SU-DHL-6 (cell line): Measurements from ENCODE around the gene REXO4.

Experiments
- H2AFZ ChIP-seq: fragments of 200-600 bp; sonication (generic); 2 replicates; pipeline ENCODE4 v1.6.1; 2014; ENCODE audit warnings: low read depth, mild to moderate bottlenecking, moderate library complexity, mixed read lengths, antibody characterized with exemption, low read length; ENCODE audit not compliant: severe bottlenecking
- H3F3A ChIP-seq: fragments of 200-600 bp; shearing (Covaris generic); 2 replicates; pipeline ENCODE4 v1.6.0; 2016; ENCODE audit warnings: antibody characterized with exemption, mild to moderate bottlenecking; ENCODE audit not compliant: insufficient read depth
- H3K27ac ChIP-seq: fragments of 200-600 bp; sonication (generic); 2 replicates; pipeline ENCODE4 v1.5.1; 2016; ENCODE audit warnings: low read depth, mild to moderate bottlenecking, low read length, moderate library complexity, mixed read lengths
- H3K27me3 ChIP-seq: fragments of 200-600 bp; sonication (generic), shearing (Covaris generic); 2 replicates; pipeline ENCODE4 v1.6.0; 2014; ENCODE audit warnings: mild to moderate bottlenecking, low read length
- H3K36me3 ChIP-seq: fragments of 200-600 bp; sonication (generic); 2 replicates; pipeline ENCODE4 v1.6.1; 2014; ENCODE audit warnings: mild to moderate bottlenecking, low read length, mixed read lengths
- H3K4me2 ChIP-seq: fragments of 300-600, 200-600 bp; shearing (Covaris generic), sonication (generic); 2 replicates; pipeline ENCODE4 v1.6.0; 2014; ENCODE audit warnings: low read length, low read depth, mild to moderate bottlenecking; ENCODE audit not compliant: poor library complexity, severe bottlenecking
- H3K4me3 ChIP-seq: fragments of 200-600 bp; sonication (generic); 2 replicates; pipeline ENCODE4 v1.5.1; 2014; ENCODE audit warnings: antibody characterized with exemption, low read length, mild to moderate bottlenecking, mixed read lengths; ENCODE audit not compliant: insufficient read depth, poor library complexity, severe bottlenecking
- H3K79me2 ChIP-seq: fragments of 200-600 bp; sonication (generic); 2 replicates; pipeline ENCODE4 v1.6.1; 2014; ENCODE audit warnings: mild to moderate bottlenecking, low read length, moderate library complexity; ENCODE audit not compliant: insufficient read depth
- H3K9ac ChIP-seq: fragments of 200-600 bp; sonication (generic); 2 replicates; pipeline ENCODE4 v1.7.0; 2014; ENCODE audit warnings: mild to moderate bottlenecking, low read length
- H3K9me2 ChIP-seq: fragments of 200-600 bp; sonication (generic); replicated peaks from 2 replicates; pipeline ENCODE4 v1.6.1; 2014; ENCODE audit warnings: low read length; ENCODE audit not compliant: insufficient read depth
- H3K9me3 ChIP-seq: fragments of 200-600 bp; sonication (generic); 2 replicates; pipeline ENCODE4 v1.6.1; 2014; ENCODE audit warnings: low read length, mixed read lengths; ENCODE audit not compliant: insufficient read depth
- H4K20me1 ChIP-seq: fragments of 200-600 bp; sonication (generic); 2 replicates; pipeline ENCODE4 v1.6.1; 2014; ENCODE audit warnings: low read depth, mild to moderate bottlenecking, antibody characterized with exemption, low read length, moderate library complexity, mixed read lengths
- CTCF ChIP-seq: fragments of 200-600 bp; sonication (generic); IDR thresholded peaks from one replicate; pipeline ENCODE4 v1.5.1; 2017; ENCODE audit warnings: antibody characterized with exemption, mild to moderate bottlenecking, low read length, moderate library complexity; ENCODE audit not compliant: insufficient read depth, poor library complexity, severe bottlenecking
- EZH2phosphoT487 ChIP-seq: fragments of 200-600 bp; sonication (generic), shearing (Covaris generic); conservative IDR thresholded peaks from 2 replicates; pipeline ENCODE4 v1.6.1; 2018; ENCODE audit warnings: mild to moderate bottlenecking, antibody characterized with exemption, low read length, moderate library complexity, mixed read lengths

Gene REXO4

GRCh38 chr9:133425049-133425632 lies 7.3 kb upstream of the REXO4 start:
- Histone ChIP-seq H2AFZ (no peak overlapping the region), H3K27me3 (no peaks in the 10 kb centered on the region), H3F3A (no peaks in the 10 kb centered on the region), H3K79me2 (no peaks in the 10 kb centered on the region), H3K27ac (no peak overlapping the region), H3K9me2 (no peaks in the 10 kb centered on the region), H4K20me1 (no peaks in the 10 kb centered on the region), H3K4me2 (no peak overlapping the region), H3K36me3 (no peaks in the 10 kb centered on the region), H3K4me3 (no peak overlapping the region), H3K9me3 (no peaks in the 10 kb centered on the region), H3K9ac (no peak overlapping the region)
- no peak for TF ChIP-seq CTCF

GRCh38 chr9:133424187-133424586 lies 6.4 kb upstream of the REXO4 start:
- Histone ChIP-seq H3K4me3 (no peak overlapping the region), H3K79me2 (no peaks in the 10 kb centered on the region), H3K36me3 (no peaks in the 10 kb centered on the region), H2AFZ (no peak overlapping the region), H3K9ac (no peak overlapping the region), H3K27me3 (no peaks in the 10 kb centered on the region), H4K20me1 (no peaks in the 10 kb centered on the region), H3K27ac (no peak overlapping the region), H3K4me2 (no peak overlapping the region), H3K9me2 (no peaks in the 10 kb centered on the region), H3K9me3 (no peaks in the 10 kb centered on the region), H3F3A (no peaks in the 10 kb centered on the region)
- no peak for TF ChIP-seq CTCF
- TF ChIP-seq EZH2phosphoT487 = no peak

- no peak overlapping the region for H3K4me3 ChIP-seq
- no peak overlapping the region for H3K27ac ChIP-seq
- no peak overlapping the region for H3K4me2 ChIP-seq
- H2AFZ ChIP-seq = no peak overlapping the region
- H4K20me1 ChIP-seq = no peaks in the 10 kb centered on the region
- no peak for TF ChIP-seq EZH2phosphoT487
- TF ChIP-seq CTCF = no peak
- H3K9me3 ChIP-seq = no peaks in the 10 kb centered on the region
- no peaks in the 10 kb centered on the region for H3K9me2 ChIP-seq
- no peak overlapping the region for H3K9ac ChIP-seq
- no peaks in the 10 kb centered on the region for H3K36me3 ChIP-seq
- H3K27me3 ChIP-seq = no peaks in the 10 kb centered on the region
- H3K79me2 ChIP-seq = no peaks in the 10 kb centered on the region
- no peaks in the 10 kb centered on the region for H3F3A ChIP-seq
Observed at GRCh38 chr9:133423216-133423615, 5.4 kb upstream of the REXO4 start.
